ENCODE measurements around the gene ONECUT1.

The ONECUT1 gene

DNA sequence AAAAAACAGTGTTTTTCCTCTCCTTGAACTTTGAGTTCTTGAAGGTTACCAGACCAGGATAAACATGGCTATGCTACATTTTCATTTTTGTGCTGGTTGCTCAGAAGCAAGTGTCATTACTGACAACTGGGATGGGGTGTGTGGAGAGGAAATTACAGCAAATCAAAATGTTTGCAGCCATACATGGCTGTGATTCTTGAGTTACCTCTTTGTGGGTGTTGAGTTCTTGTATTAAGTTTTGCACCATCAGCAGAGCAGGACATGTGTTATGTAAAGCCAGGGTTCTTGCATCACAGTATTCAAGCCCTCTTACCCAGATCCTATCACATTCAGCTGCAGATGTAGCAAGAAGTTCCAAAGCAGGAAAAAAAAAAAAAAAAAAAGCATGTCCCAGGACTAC lies 57.0 kb downstream of the ONECUT1 start:
- DNase-seq (ENCODE audit: low read depth), result peak; percentile 73
- TF ChIP-seq CTCF (conservative IDR thresholded peaks at IDR 0.05; ENCODE audit: control insufficient read depth, insufficient read depth, low read depth, low read length), result no peak
- no peak overlapping the region for H3K4me3 ChIP-seq (ENCODE audit: control insufficient read depth, low read depth, low read length)

GRCh38 chr15:52732551-52732950 lies 57.6 kb downstream of the ONECUT1 start:
- no peak for TF ChIP-seq CTCF (conservative IDR thresholded peaks at IDR 0.05; ENCODE audit: control insufficient read depth, insufficient read depth, low read depth, low read length)

GRCh38 chr15:52731732-52732470 lies 58.2 kb downstream of the ONECUT1 start:
- no peak for DNase-seq (ENCODE audit: low read depth)
- H3K4me3 ChIP-seq (ENCODE audit: control insufficient read depth, low read depth, low read length), result no peak overlapping the region
- TF ChIP-seq CTCF (conservative IDR thresholded peaks at IDR 0.05; ENCODE audit: control insufficient read depth, insufficient read depth, low read depth, low read length), result no peak

More at GRCh38 chr15:52732551-52732950, 57.6 kb downstream of the ONECUT1 start:
- no peak overlapping the region for H3K4me3 ChIP-seq (ENCODE audit: control insufficient read depth, low read depth, low read length)
- DNase-seq (ENCODE audit: low read depth), result no peak

GRCh38 chr15:52731004-52731403 lies 59.1 kb downstream of the ONECUT1 start:
- no peak for TF ChIP-seq CTCF (conservative IDR thresholded peaks at IDR 0.05; ENCODE audit: control insufficient read depth, insufficient read depth, low read depth, low read length)
- H3K4me3 ChIP-seq (ENCODE audit: control insufficient read depth, low read depth, low read length), result no peak overlapping the region
- no peak for DNase-seq (ENCODE audit: low read depth)

DNA sequence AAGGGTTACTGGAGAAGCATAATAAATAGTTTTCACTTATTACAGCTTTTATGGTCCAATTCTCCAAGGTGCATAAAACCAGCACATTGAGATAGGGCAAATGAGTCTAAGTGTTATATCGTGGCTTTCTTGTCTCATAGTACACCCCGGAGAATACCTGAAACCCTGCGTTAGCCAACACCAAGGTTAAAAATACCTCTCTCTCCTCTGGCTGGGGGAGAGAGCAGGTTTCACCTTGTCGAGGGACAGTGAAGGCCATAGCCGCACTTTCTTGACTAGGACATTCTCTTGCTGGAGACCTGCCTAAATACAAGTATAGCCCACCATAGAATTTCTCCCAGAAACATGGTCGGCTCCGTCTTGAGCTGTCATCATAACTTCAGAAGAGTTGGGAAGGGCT lies 59.5 kb downstream of the ONECUT1 start:
- DNase-seq (ENCODE audit: low read depth), result no peak
- no peak overlapping the region for H3K4me3 ChIP-seq (ENCODE audit: control insufficient read depth, low read depth, low read length)
- TF ChIP-seq CTCF (conservative IDR thresholded peaks at IDR 0.05; ENCODE audit: control insufficient read depth, insufficient read depth, low read depth, low read length), result no peak

GRCh38 chr15:52730173-52730572 lies 60.0 kb downstream of the ONECUT1 start:
- no peak for TF ChIP-seq CTCF (conservative IDR thresholded peaks at IDR 0.05; ENCODE audit: control insufficient read depth, insufficient read depth, low read depth, low read length)
- peak; percentile 54 for DNase-seq (ENCODE audit: low read depth)
- H3K4me3 ChIP-seq (ENCODE audit: control insufficient read depth, low read depth, low read length), result no peak overlapping the region

Measured in fibroblast of mammary gland (primary cell).